B cell (primary cell): ENCODE data around the gene ZNF93. TPM values are rescaled to one million over a fixed set of nuclear protein-coding genes. Genes with fewer than 3 reads are reported as not detected.

Experiments used
- ATAC-seq: fragments of 200-7000 bp; cut with Tn5 transposase; one replicate; pipeline ENCODE4 v1.10.0; 2021; ENCODE audit warnings: low read depth, mild to moderate bottlenecking, moderate number of reproducible peaks, moderate library complexity
- CTCF ChIA-PET: fragments of 350-600 bp; sonication (Branson Sonifier 250); formaldehyde crosslinking; loops from one replicate; lab custom pipeline; 2021; ENCODE audit warnings: antibody characterized with exemption, inconsistent platforms; lab: Charles Lee
- POLR2A ChIA-PET: fragments of 350-600 bp; sonication (Branson Sonifier 250); formaldehyde crosslinking; loops from one replicate; lab custom pipeline; 2021; ENCODE audit warnings: antibody characterized with exemption; lab: Charles Lee
- DNase-seq: peaks from one replicate; pipeline ENCODE4 v3.0.0; 2013
- H2AFZ ChIP-seq: 2 replicates; pipeline ENCODE4 v1.6.1; 2012; ENCODE audit warnings: mild to moderate bottlenecking, low read depth, low read length; ENCODE audit not compliant: insufficient read depth, poor library complexity, severe bottlenecking
- H3K27ac ChIP-seq, 2 donors: 1 replicate in 1 of 2; 2 replicates in 1 of 2; pipeline ENCODE4 v1.5.1; 2012 to 2013; ENCODE audit warnings: low read length in 2 of 2, mild to moderate bottlenecking in 2 of 2, moderate library complexity in 1 of 2
- H3K27me3 ChIP-seq, 4 experiments: fragments of 200-600 bp in 1 of 4; sonication (generic) in 1 of 4; replicated peaks in 1 of 4; 1 replicate in 2 of 4; 2 replicates in 2 of 4; pipeline versions ENCODE4 v1.6.1 to v1.7.0; 2013 to 2016; ENCODE audit warnings: low read length in 3 of 4, mild to moderate bottlenecking in 2 of 4, mixed read lengths in 1 of 4, moderate library complexity in 1 of 4; ENCODE audit not compliant: insufficient read depth in 4 of 4, control insufficient read depth in 3 of 4; ENCODE audit errors: control extremely low read depth in 1 of 4
- H3K36me3 ChIP-seq, 2 experiments: replicated peaks in 1 of 2; 1 replicate in 1 of 2; 2 replicates in 1 of 2; pipeline versions ENCODE4 v1.6.1 to v1.7.1; 2013; ENCODE audit warnings: low read length in 1 of 2; ENCODE audit not compliant: insufficient read depth in 2 of 2, control insufficient read depth in 1 of 2; ENCODE audit errors: control extremely low read depth in 1 of 2, extremely low read depth in 1 of 2
- H3K4me1 ChIP-seq, 2 donors: fragments of 200-600 bp in 1 of 2; sonication (generic) in 1 of 2; 1 replicate in 1 of 2; 2 replicates in 1 of 2; pipeline versions ENCODE4 v1.5.1 to v1.6.1; 2013 to 2017; ENCODE audit warnings: low read length in 2 of 2; ENCODE audit not compliant: control insufficient read depth in 2 of 2, insufficient read depth in 2 of 2
- H3K4me2 ChIP-seq: replicated peaks from 2 replicates; pipeline ENCODE3; 2012; ENCODE audit warnings: mild to moderate bottlenecking, low read depth, low read length; ENCODE audit not compliant: poor library complexity, severe bottlenecking
- H3K4me3 ChIP-seq, 5 experiments: fragments of 200-600 bp in 1 of 5; sonication (generic) in 1 of 5; 1 replicate in 3 of 5; 2 replicates in 2 of 5; pipeline versions ENCODE4 v1.5.1 to v1.7.0; 2011 to 2016; ENCODE audit warnings: low read length in 4 of 5, mild to moderate bottlenecking in 4 of 5, low read depth in 2 of 5, control low read depth in 1 of 5, moderate library complexity in 1 of 5; ENCODE audit not compliant: insufficient read depth in 1 of 5; ENCODE audit errors: control extremely low read depth in 1 of 5, extremely low read depth in 1 of 5
- H3K79me2 ChIP-seq: fragments of 200-600 bp; sonication (generic); one replicate; pipeline ENCODE4 v1.6.0; 2016; ENCODE audit warnings: low read length; ENCODE audit not compliant: control insufficient read depth, insufficient read depth
- H3K9ac ChIP-seq: fragments of 200-600 bp; sonication (generic); 2 replicates; pipeline ENCODE4 v1.6.1; 2017; ENCODE audit warnings: mild to moderate bottlenecking, low read length, moderate library complexity
- H3K9me3 ChIP-seq, 3 donors: one replicate each; pipeline versions ENCODE4 v1.6.1 to v1.7.1; 2013; ENCODE audit warnings: low read length in 2 of 3; ENCODE audit not compliant: control insufficient read depth in 2 of 3, insufficient read depth in 1 of 3; ENCODE audit errors: control extremely low read depth in 1 of 3
- H4K20me1 ChIP-seq: 2 replicates; pipeline ENCODE4 v1.6.0; 2012; ENCODE audit warnings: mild to moderate bottlenecking, low read length; ENCODE audit not compliant: insufficient read depth, control insufficient read depth, poor library complexity, severe bottlenecking
- H3K27ac Mint-ChIP-seq: one replicate; pipeline ENCODE4 v1.8.0; 2021; ENCODE audit warnings: mixed read lengths
- H3K27me3 Mint-ChIP-seq: one replicate; pipeline ENCODE4 v1.8.0; 2021; ENCODE audit warnings: mixed read lengths
- H3K4me1 Mint-ChIP-seq: one replicate; pipeline ENCODE4 v1.8.0; 2021; ENCODE audit warnings: mixed read lengths
- H3K4me3 Mint-ChIP-seq: one replicate; pipeline ENCODE4 v1.8.0; 2021; ENCODE audit warnings: mixed read lengths
- H3K9me3 Mint-ChIP-seq: one replicate; pipeline ENCODE4 v1.8.0; 2022; ENCODE audit warnings: mixed read lengths; ENCODE audit not compliant: insufficient read depth
- CTCF ChIP-seq: fragments of 200-600 bp; IDR thresholded peaks from one replicate; pipeline ENCODE4 v1.8.0; 2022; ENCODE audit warnings: antibody characterized with exemption, mild to moderate bottlenecking
- EZH2 ChIP-seq: IDR thresholded peaks from 2 replicates; pipeline ENCODE4 v1.6.1; 2012; ENCODE audit warnings: borderline replicate concordance, low read depth, mild to moderate bottlenecking, moderate library complexity, low read length; ENCODE audit not compliant: insufficient read depth, poor library complexity, severe bottlenecking
- WGBS: methylation state at CpG from one replicate; pipeline ENCODE4 v1.1.5; 2013; ENCODE audit warnings: missing lambda C conversion rate; ENCODE audit not compliant: insufficient coverage; 5-methylcytosine and 5-hydroxymethylcytosine counted together
- intact Hi-C: fragments of 100-400 bp; cut with micrococcal nuclease; formaldehyde crosslinking; loops from one replicate; pipeline ENCODE4 v1.10.0; 2022
- polyA plus RNA-seq: library from polyadenylated mRNA; depleted of rRNA; stranded (reverse); fragments of >200 nt; gene quantifications from 2 replicates; pipeline ENCODE4 v1.2.3, GENCODE V29; 2012
- total RNA-seq, 2 donors: library from RNA; stranded (reverse); fragments of 120-200 nt in 1 of 2; gene quantifications; 1 replicate in 1 of 2; 2 replicates in 1 of 2; pipeline versions ENCODE4 v1.2.3 to v1.2.4, GENCODE V29; 2013 to 2022

The ZNF93 gene
- total and polyA plus RNA-seq, 2 donors (not counting 1 experiment from before 2014, with no cell fraction given), result 4.8 to 13.3 TPM

GRCh38 chr19:19966862-19967261 lies 66.1 kb downstream of the ZNF93 start:
- no peaks in the 10 kb centered on the region for H4K20me1 ChIP-seq
- H3K27ac ChIP-seq, result no peak overlapping the region
- ATAC-seq (no peak), DNase-seq (no peak)
- no peak overlapping the region for H3K4me3 ChIP-seq
- 93% methylated on average over 3 of the region's 4 CpGs for WGBS
- H3K4me1 ChIP-seq, result no peaks in the 10 kb centered on the region
- H3K9me3 ChIP-seq, result peaks cover 6 to 23% (median 20%) of the 10 kb centered on the region in 3 donors
- H3K27me3 ChIP-seq, result no peaks in the 10 kb centered on the region
- H3K4me1 Mint-ChIP-seq, result no peaks in the 10 kb centered on the region
- no peak overlapping the region for H3K9ac ChIP-seq
- TF ChIP-seq CTCF (no peak), EZH2 (no peak)
- ChIA-PET POLR2A (no interaction called here), CTCF (no interaction called here)
- no peak overlapping the region for H3K4me2 ChIP-seq
- H3K36me3 ChIP-seq, result no peaks in the 10 kb centered on the region
- peak overlapping the region; percentile 4 for H3K27ac Mint-ChIP-seq
- no peak overlapping the region for H2AFZ ChIP-seq
- H3K27me3 Mint-ChIP-seq, result no peaks in the 10 kb centered on the region
- H3K9me3 Mint-ChIP-seq, result peaks cover 21% of the 10 kb centered on the region
- intact Hi-C loops, result no loop called here
- H3K79me2 ChIP-seq, result no peaks in the 10 kb centered on the region
- H3K4me3 Mint-ChIP-seq, result no peak overlapping the region

Other genes with a start within 250 kb of the ZNF93 start
- 153 and 156 TPM in 2 replicates for gene ATP13A1, start 237.3 kb upstream of the ZNF93 start, total RNA-seq
- 216 and 277 TPM in 2 replicates for gene ATP13A1, start 237.3 kb upstream of the ZNF93 start, polyA plus RNA-seq
- 70.6 and 74.3 TPM in 2 replicates for gene ZNF101, start 232.1 kb upstream of the ZNF93 start, total RNA-seq
- 12.2 and 15.2 TPM in 2 replicates for gene ZNF101, start 232.1 kb upstream of the ZNF93 start, polyA plus RNA-seq
- 21.0 and 22.5 TPM in 2 replicates for gene ZNF14, start 167.8 kb upstream of the ZNF93 start, total RNA-seq
- gene ZNF14, start 167.8 kb upstream of the ZNF93 start, polyA plus RNA-seq, result 3.4 and 6.0 TPM in 2 replicates
- gene ZNF506, start 79.2 kb upstream of the ZNF93 start, total RNA-seq, result 67.6 and 80.3 TPM in 2 replicates
- gene ZNF506, start 79.2 kb upstream of the ZNF93 start, polyA plus RNA-seq, result 25.6 and 26.0 TPM in 2 replicates
- 28.6 and 33.7 TPM in 2 replicates for gene ZNF253, start 35.1 kb upstream of the ZNF93 start, total RNA-seq
- 5.5 and 6.2 TPM in 2 replicates for gene ZNF253, start 35.1 kb upstream of the ZNF93 start, polyA plus RNA-seq
- 11.3 and 16.0 TPM in 2 replicates for gene ZNF682, start 138.6 kb downstream of the ZNF93 start, total RNA-seq
- 1.8 and 2.0 TPM in 2 replicates for gene ZNF682, start 138.6 kb downstream of the ZNF93 start, polyA plus RNA-seq
- gene ZNF90, start 177.1 kb downstream of the ZNF93 start, total RNA-seq, result 14.6 and 15.8 TPM in 2 replicates
- 8.4 and 9.7 TPM in 2 replicates for gene ZNF90, start 177.1 kb downstream of the ZNF93 start, polyA plus RNA-seq